ENCODE data around the gene TPRN. TPM values are rescaled to one million over a fixed set of nuclear protein-coding genes. Genes with fewer than 3 reads are reported as not detected.
A peak's percentile ranks its signal among the peaks of the same experiment; 100 is the strongest.

The TPRN gene
- total RNA-seq, 4 donors from 2014 or later: 13.0 to 34.2 (median 15.8) TPM

DNA sequence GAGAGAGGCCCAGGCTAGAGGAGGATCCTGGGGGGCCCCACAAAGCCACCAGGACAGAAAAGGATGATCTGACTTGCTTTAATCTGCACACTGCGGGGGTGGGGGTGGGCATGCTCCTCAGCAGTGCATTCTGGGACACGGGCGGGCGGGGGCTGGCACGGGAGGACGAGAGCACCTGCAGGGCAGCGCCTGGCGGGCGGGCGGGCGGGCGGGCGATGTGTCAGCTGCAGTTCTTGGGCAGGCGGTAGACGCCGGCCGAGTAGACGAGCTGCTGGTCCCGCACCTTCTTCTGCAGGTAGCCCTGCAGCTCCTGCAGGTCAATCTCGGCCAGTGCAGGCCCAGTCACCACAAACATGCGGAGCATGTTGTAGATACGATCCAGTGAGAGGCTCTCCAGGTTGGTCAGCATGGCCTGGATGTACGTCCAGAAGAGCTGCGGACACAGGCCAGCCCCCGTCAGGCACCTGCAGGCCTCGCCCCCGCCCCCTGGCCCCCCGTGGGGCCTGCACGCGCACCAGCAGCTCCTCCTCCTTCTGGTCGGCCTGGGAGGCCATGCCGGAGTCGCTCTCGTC is 25.7 kb downstream of the TPRN start:
- TF ChIP-seq POLR2A (IDR thresholded peaks at IDR 0.05): no peak
- TF ChIP-seq, protein P1, sequence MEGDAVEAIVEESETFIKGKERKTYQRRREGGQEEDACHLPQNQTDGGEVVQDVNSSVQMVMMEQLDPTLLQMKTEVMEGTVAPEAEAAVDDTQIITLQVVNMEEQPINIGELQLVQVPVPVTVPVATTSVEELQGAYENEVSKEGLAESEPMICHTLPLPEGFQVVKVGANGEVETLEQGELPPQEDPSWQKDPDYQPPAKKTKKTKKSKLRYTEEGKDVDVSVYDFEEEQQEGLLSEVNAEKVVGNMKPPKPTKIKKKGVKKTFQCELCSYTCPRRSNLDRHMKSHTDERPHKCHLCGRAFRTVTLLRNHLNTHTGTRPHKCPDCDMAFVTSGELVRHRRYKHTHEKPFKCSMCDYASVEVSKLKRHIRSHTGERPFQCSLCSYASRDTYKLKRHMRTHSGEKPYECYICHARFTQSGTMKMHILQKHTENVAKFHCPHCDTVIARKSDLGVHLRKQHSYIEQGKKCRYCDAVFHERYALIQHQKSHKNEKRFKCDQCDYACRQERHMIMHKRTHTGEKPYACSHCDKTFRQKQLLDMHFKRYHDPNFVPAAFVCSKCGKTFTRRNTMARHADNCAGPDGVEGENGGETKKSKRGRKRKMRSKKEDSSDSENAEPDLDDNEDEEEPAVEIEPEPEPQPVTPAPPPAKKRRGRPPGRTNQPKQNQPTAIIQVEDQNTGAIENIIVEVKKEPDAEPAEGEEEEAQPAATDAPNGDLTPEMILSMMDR (IDR thresholded peaks at IDR 0.05): peak in 1 of 6 experiments; percentile 9
- WGBS, 2 donors: 83% methylated on average over 2 of the region's 34 CpGs; no CpG with 5 or more reads in 1 of the 2 donors
- no peak for DNase-seq
- peaks cover 6 to 32% (median 15%) of the 10 kb centered on the region in 3 donors for H3K36me3 ChIP-seq
- H3K27ac ChIP-seq: no peak overlapping the region
- H3K4me1 ChIP-seq: peaks cover 2 to 60% (median 5%) of the 10 kb centered on the region in 3 donors
- no peaks in the 10 kb centered on the region for H3K9me3 ChIP-seq
- no peak overlapping the region for H3K4me3 ChIP-seq
- intact Hi-C loops (cut with DNase I): no loop called here
- peaks cover 3 to 58% (median 7%) of the 10 kb centered on the region in 4 donors for H3K27me3 ChIP-seq

DNA sequence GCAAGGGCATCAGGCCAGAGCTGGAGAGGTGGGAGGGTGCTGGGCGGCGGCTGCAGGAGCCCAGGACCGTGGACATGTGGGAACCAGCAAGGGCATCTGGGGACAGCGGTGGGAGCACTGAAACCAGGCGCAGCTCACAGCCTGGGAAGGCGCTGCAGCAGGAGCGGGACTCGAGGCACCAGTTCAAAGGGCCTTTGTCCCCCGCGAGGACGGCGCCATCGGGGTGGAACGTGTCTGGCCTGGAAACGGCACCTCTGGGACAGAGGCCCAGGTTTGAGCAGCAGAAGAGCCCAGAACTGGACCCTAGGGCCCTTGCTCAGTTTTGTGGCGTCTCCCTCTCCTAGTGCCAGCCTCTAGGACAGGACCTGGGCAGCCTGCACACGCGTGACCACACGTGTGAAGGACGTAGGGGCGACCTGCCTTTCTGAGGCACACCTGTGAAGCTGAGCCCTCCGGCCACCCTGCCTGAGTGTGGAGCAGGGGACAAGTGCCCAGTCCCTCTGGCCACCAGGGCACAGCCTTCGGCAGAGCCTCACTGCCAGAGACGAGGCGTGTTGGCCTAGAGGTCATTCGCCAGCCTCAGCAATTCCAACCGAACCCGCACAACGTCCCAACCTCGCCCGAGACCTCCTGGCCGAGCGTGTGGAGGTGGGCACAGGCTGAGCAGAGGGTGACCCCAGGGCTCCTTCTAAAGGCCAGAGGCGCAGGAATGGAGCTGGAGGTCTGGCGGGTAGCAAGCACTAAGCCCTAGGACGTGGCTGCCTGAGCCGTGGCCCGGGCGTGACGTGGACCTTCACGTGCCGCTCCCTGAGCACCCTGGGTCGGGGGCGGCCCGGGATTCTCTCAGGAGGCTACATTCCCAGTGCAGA is 26.5 kb downstream of the TPRN start:
- Histone ChIP-seq H3K4me1 (peaks cover 2 to 68% (median 12%) of the 10 kb centered on the region in 3 donors), H3K27ac (no peak overlapping the region)
- 63 to 81% methylated on average over 13 to 20 of the region's 45 CpGs for WGBS, 2 donors

DNA sequence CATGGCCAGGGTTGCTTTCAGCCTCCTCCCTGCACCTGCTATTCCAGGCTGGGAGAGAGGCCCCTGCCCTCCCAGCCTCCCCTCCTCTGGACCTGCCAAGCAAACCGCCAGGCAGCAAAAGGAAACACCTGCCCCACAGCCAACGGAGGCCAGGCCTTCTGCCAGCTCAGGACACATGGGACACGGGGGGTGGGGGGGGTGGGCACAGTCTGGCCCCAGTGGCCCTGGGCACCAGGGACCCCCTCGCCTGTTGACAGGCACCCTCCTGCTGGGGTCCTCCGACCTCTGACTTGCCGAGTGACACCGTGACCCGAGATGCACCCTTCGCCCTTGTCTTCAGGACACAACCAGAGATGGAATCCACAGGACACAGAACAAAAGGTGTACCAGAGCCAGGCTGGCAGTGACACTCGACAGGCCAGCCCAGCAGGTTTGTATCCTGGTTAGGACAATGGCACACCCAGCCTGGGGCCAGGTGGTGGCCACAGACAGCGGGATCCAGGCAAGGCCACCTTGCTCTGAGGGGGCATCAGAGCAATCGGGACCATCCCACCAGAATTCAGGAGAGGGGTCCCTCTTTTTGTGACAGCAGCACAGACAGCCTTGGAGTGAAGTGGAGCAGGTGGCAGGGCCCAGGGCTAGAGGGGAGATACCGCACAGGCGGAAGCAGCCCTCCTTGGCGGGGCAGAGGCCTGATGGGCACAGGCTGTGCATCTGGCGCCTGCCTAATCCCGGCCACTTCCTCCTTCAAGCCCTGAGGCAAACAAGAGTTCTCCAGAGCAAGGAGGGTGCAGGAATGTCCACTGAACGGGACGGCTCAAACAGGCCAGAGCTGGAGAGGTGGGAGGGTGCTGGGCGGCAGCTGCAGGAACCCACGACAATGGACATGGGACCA is 27.4 kb downstream of the TPRN start:
- whole genome bisulfite sequencing, 2 donors: 8 to 47% methylated on average over 2 to 12 of the region's 21 CpGs
- peak overlapping the region in 1 of 4 donors; percentile 42 for H3K27ac ChIP-seq
- H3K4me3 ChIP-seq: no peak overlapping the region
- DNase-seq: no peak
- H3K9me3 ChIP-seq: no peaks in the 10 kb centered on the region
- intact Hi-C loops (cut with DNase I): no loop called here
- peaks cover 0 to 16% (median 3%) of the 10 kb centered on the region in 3 donors for H3K36me3 ChIP-seq
- H3K4me1 ChIP-seq: peaks cover 7 to 77% (median 21%) of the 10 kb centered on the region in 3 donors
- H3K27me3 ChIP-seq: peaks cover 9 to 74% (median 12%) of the 10 kb centered on the region in 4 donors
- TF ChIP-seq, protein P1 (IDR thresholded peaks at IDR 0.05): no peak
- TF ChIP-seq POLR2A (IDR thresholded peaks at IDR 0.05): no peak

More for the DNA sequence above, 26.5 kb downstream of the TPRN start:
- Histone ChIP-seq H3K27me3 (peaks cover 4 to 66% (median 9%) of the 10 kb centered on the region in 4 donors), H3K4me3 (no peak overlapping the region), H3K9me3 (no peaks in the 10 kb centered on the region), H3K36me3 (peaks cover 0 to 25% (median 9%) of the 10 kb centered on the region in 3 donors)
- TF ChIP-seq POLR2A (IDR thresholded peaks at IDR 0.05): no peak
- TF ChIP-seq, protein P1 (IDR thresholded peaks at IDR 0.05): no peak
- DNase-seq: no peak
- intact Hi-C loops (cut with DNase I): no loop called here

DNA sequence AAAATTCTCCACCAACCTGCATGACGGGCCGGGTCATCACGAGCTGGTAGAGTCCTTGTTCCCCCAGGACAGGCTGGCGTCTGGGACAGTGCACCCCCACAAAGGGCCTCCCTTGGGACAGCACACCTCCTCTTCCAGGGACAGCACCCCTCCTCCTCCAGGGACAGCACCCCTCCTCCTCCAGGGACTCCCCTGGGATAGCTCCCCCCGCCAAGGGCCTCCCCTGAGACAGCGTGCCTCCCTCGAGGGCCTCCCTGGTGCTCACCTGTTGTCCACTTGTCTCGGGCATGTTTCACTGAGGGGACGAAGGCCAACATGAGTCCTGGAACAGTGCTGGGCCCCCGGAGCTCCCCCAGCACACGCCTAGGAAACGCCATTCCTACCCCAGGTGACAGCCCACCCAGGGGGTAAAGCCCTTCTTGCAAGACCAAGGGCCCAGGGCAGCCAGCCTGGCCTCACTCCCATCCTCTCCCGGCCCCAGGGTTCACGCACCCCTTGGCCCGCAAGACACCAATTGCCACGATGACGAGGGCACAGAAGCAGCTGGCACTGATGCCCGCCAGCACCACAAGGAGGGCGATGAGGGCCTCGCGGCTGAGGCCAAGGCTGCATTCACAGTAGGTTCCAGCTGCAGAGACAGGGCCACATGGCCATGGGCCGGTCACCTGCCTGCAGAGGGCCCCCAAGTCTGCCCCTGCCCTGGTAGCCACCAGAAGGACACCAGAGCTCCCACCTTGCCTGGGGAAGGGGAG is 29.2 kb downstream of the TPRN start:
- Histone ChIP-seq H3K4me3 (no peak overlapping the region), H3K4me1 (peaks cover 13 to 82% (median 29%) of the 10 kb centered on the region in 3 donors), H3K27me3 (peaks cover 23 to 93% (median 27%) of the 10 kb centered on the region in 4 donors), H3K9me3 (no peaks in the 10 kb centered on the region), H3K36me3 (no peaks in the 10 kb centered on the region), H3K27ac (peak overlapping the region in 1 of 4 donors; percentile 28)
- DNase-seq: no peak
- 80% methylated on average over 3 of the region's 22 CpGs; no CpG with 5 or more reads in 1 of the 2 donors for WGBS, 2 donors
- intact Hi-C loops (cut with DNase I): no loop called here
- TF ChIP-seq, protein P1 (IDR thresholded peaks at IDR 0.05): no peak
- TF ChIP-seq POLR2A (IDR thresholded peaks at IDR 0.05): no peak

All from esophagus squamous epithelium (tissue), 5 donors.